PC-9 (cell line): ENCODE results near the gene SPRED1.

Source experiments
- EZH2 ChIP-seq: fragments of 200-600 bp; sonication (generic); IDR thresholded peaks from 2 replicates; pipeline ENCODE4 v1.8.0; 2017; ENCODE audit warnings: antibody characterized with exemption, low read depth
- TF ChIP-seq, protein P1 (sequence below): fragments of 200-600 bp; sonication (generic); conservative IDR thresholded peaks from 2 replicates; pipeline ENCODE4 v1.6.1; 2017; ENCODE audit warnings: mixed run types, antibody characterized with exemption, mild to moderate bottlenecking, moderate library complexity

DNA sequence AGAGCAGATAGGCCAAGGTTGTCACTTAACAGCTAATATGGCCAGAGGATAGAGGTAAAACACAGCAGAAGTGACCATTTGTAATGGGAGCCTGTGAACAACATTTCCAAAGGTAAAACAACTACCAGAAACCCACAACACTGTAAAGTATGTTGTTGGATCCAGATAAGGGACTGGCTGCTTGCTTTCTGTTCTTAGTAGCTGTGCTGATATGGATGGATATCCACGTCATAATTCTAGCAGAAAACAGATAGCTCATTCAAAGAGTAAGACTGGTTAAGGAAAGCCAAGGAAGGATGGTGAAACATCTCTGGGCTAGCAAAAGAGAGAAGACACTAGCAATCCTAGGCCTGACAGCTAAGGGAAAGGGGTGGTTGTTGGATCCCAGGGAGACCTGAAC is 36.9 kb upstream of the SPRED1 start:
- TF ChIP-seq, protein P1, sequence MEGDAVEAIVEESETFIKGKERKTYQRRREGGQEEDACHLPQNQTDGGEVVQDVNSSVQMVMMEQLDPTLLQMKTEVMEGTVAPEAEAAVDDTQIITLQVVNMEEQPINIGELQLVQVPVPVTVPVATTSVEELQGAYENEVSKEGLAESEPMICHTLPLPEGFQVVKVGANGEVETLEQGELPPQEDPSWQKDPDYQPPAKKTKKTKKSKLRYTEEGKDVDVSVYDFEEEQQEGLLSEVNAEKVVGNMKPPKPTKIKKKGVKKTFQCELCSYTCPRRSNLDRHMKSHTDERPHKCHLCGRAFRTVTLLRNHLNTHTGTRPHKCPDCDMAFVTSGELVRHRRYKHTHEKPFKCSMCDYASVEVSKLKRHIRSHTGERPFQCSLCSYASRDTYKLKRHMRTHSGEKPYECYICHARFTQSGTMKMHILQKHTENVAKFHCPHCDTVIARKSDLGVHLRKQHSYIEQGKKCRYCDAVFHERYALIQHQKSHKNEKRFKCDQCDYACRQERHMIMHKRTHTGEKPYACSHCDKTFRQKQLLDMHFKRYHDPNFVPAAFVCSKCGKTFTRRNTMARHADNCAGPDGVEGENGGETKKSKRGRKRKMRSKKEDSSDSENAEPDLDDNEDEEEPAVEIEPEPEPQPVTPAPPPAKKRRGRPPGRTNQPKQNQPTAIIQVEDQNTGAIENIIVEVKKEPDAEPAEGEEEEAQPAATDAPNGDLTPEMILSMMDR: no peak
- no peak for TF ChIP-seq EZH2
